NOMO-1 (cell line): ENCODE data around the gene PROSER3.

Experiments used
- DNase-seq, 2 experiments: peaks; one replicate each; lab custom pipeline; 2025; ENCODE audit not compliant: unreplicated experiment in 2 of 2; lab: John Stamatoyannopoulos, UW

The PROSER3 gene

GRCh38 chr19:35816262-35816661 lies 58.3 kb downstream of the PROSER3 start:
- no peak for DNase-seq

GRCh38 chr19:35816846-35817245 lies 58.9 kb downstream of the PROSER3 start:
- DNase-seq, result no peak

- no peak for DNase-seq
These were observed 60.5 kb downstream of the PROSER3 start for GRCh38 chr19:35818445-35818844.
